NB4 (cell line): ENCODE measurements around the gene FSTL5.

Source experiments
- CTCF ChIP-seq: IDR thresholded peaks from one replicate; pipeline ENCODE4 v1.5.1; 2012; ENCODE audit warnings: low read depth, low read length
- MAX ChIP-seq: IDR thresholded peaks from 2 replicates; pipeline ENCODE4 v1.6.1; 2011; ENCODE audit warnings: low read depth, low read length
- POLR2A ChIP-seq: IDR thresholded peaks from 2 replicates; pipeline ENCODE4 v1.6.1; 2011; ENCODE audit warnings: mild to moderate bottlenecking; ENCODE audit not compliant: insufficient read length; ENCODE audit errors: extremely low read depth

GRCh38 chr4:161714931-161715330, 448.9 kb downstream of the FSTL5 start:
- TF ChIP-seq POLR2A = no peak
- TF ChIP-seq MAX = no peak
- no peak for TF ChIP-seq CTCF
